CD4-positive, alpha-beta T cell (primary cell): ENCODE results near the gene CASP3. TPM values are rescaled to one million over a fixed set of nuclear protein-coding genes. Genes with fewer than 3 reads are reported as not detected.
"Not testable (repeated sequence)": the region's sequence is repeated elsewhere in the genome, so short reads cannot be mapped to it uniquely, and the experiment has no call there.

ENCODE experiments used
- ATAC-seq: fragments of 200-7000 bp; cut with Tn5 transposase; one replicate; pipeline ENCODE4 v1.10.0; 2022; ENCODE audit warnings: mild to moderate bottlenecking; ENCODE audit not compliant: poor library complexity
- CTCF ChIA-PET: fragments of 350-600 bp; sonication (Branson Sonifier 250); formaldehyde crosslinking; loops from one replicate; lab custom pipeline; 2021; ENCODE audit warnings: antibody characterized with exemption, inconsistent platforms; lab: Charles Lee
- POLR2A ChIA-PET: fragments of 350-600 bp; sonication (Branson Sonifier 250); formaldehyde crosslinking; loops from one replicate; lab custom pipeline; 2021; ENCODE audit warnings: antibody characterized with exemption, inconsistent platforms; lab: Charles Lee
- DNase-seq, 14 experiments: peaks; one replicate each; pipeline ENCODE4 v3.0.0-alpha.2; 2013 to 2020; ENCODE audit warnings: mixed read lengths in 2 of 14
- H3K27ac ChIP-seq, 2 donors: one replicate each; pipeline versions ENCODE4 v1.5.1 to v1.7.0; 2013; ENCODE audit warnings: low read length in 2 of 2, low read depth in 1 of 2, mild to moderate bottlenecking in 1 of 2
- H3K27me3 ChIP-seq, 2 experiments: 1 replicate in 1 of 2; 2 replicates in 1 of 2; pipeline versions ENCODE4 v1.6.1 to v1.7.0; 2013; ENCODE audit warnings: low read length in 2 of 2, control low read depth in 1 of 2, mild to moderate bottlenecking in 1 of 2, moderate library complexity in 1 of 2; ENCODE audit not compliant: insufficient read depth in 2 of 2, control insufficient read depth in 1 of 2
- H3K36me3 ChIP-seq: one replicate; pipeline ENCODE4 v1.6.1; 2013; ENCODE audit warnings: low read length, control low read depth; ENCODE audit not compliant: insufficient read depth
- H3K4me1 ChIP-seq: one replicate; pipeline ENCODE4 v1.6.1; 2013; ENCODE audit warnings: low read length, control low read depth; ENCODE audit not compliant: insufficient read depth
- H3K4me3 ChIP-seq: one replicate; pipeline ENCODE4 v1.5.1; 2013; ENCODE audit warnings: mild to moderate bottlenecking, low read length, moderate library complexity
- H3K9me3 ChIP-seq, 2 experiments: 1 replicate in 1 of 2; 2 replicates in 1 of 2; pipeline versions ENCODE4 v1.6.1 to v1.7.0; 2013; ENCODE audit warnings: low read length in 2 of 2, mild to moderate bottlenecking in 2 of 2, control low read depth in 1 of 2, moderate library complexity in 1 of 2; ENCODE audit not compliant: control insufficient read depth in 1 of 2, insufficient read depth in 1 of 2
- H3K27ac Mint-ChIP-seq: one replicate; pipeline ENCODE4 v1.8.0; 2020; ENCODE audit warnings: mixed read lengths
- H3K27me3 Mint-ChIP-seq: one replicate; pipeline ENCODE4 v1.8.0; 2021; ENCODE audit warnings: mixed read lengths
- H3K36me3 Mint-ChIP-seq: one replicate; pipeline ENCODE4 v1.8.0; 2021; ENCODE audit warnings: low read depth, mixed read lengths
- H3K4me1 Mint-ChIP-seq: one replicate; pipeline ENCODE4 v1.8.0; 2021; ENCODE audit warnings: low read depth, mixed read lengths
- H3K4me3 Mint-ChIP-seq: one replicate; pipeline ENCODE4 v1.8.0; 2020; ENCODE audit warnings: mild to moderate bottlenecking, mixed read lengths
- H3K9me3 Mint-ChIP-seq: one replicate; pipeline ENCODE4 v1.8.0; 2020; ENCODE audit warnings: mixed read lengths
- CTCF ChIP-seq: fragments of 200-600 bp; IDR thresholded peaks from one replicate; pipeline ENCODE4 v1.8.0; 2022; ENCODE audit warnings: antibody characterized with exemption, mild to moderate bottlenecking
- intact Hi-C, 2 experiments: fragments of 100-400 bp; cut with DNase I in 1 of 2; cut with micrococcal nuclease in 1 of 2; formaldehyde crosslinking; loops; one replicate each; pipeline versions ENCODE4 v1.15.1 to v1.9.0; 2023 to 2025; cut with DNase I, micrococcal nuclease
- total RNA-seq, 174 experiments: library from RNA in 2 of 174; stranded (reverse) in 2 of 174; gene quantifications; one replicate each; pipeline ENCODE4 v1.2.3 and lab custom pipeline; 2021 to 2026

Gene CASP3
- total RNA-seq, 2 experiments from 2014 or later: 11.9 to 12.2 TPM

GRCh38 chr4:184600982-184601381 lies 48.3 kb downstream of the CASP3 start:
- H3K4me1 ChIP-seq, intact Hi-C loops, H3K9me3 ChIP-seq, H3K36me3 ChIP-seq, H3K9me3 Mint-ChIP-seq, CTCF ChIA-PET, H3K4me3 ChIP-seq, H3K36me3 Mint-ChIP-seq, H3K27ac ChIP-seq: not testable (repeated sequence)
- Mint-ChIP-seq H3K4me3 (peak overlapping the region; percentile 7), H3K4me1 (peaks cover 13% of the 10 kb centered on the region), H3K27me3 (peaks cover 18% of the 10 kb centered on the region), H3K27ac (peak overlapping the region; percentile 24)
- DNase-seq (peak in 1 of 14 experiments; percentile 10), ATAC-seq (peak; percentile 41)
- H3K27me3 ChIP-seq: peaks cover 8 to 15% of the 10 kb centered on the region in 2 experiments
- POLR2A ChIA-PET: interaction anchor here (0.7 kb wide), 1 partner anchor 126 kb away, joined by 4 read pairs; the partner anchor contains the start of gene IRF2

GRCh38 chr4:184599492-184600135 lies 49.6 kb downstream of the CASP3 start:
- peaks cover 9% of the 10 kb centered on the region for H3K4me1 ChIP-seq
- Mint-ChIP-seq H3K27ac (no peak overlapping the region), H3K4me1 (peaks cover 13% of the 10 kb centered on the region), H3K36me3 (no peaks in the 10 kb centered on the region), H3K4me3 (no peak overlapping the region), H3K27me3 (peaks cover 18% of the 10 kb centered on the region), H3K9me3 (peaks cover 3% of the 10 kb centered on the region)
- H3K36me3 ChIP-seq: no peaks in the 10 kb centered on the region
- no peak for DNase-seq
- TF ChIP-seq CTCF: no peak
- H3K27me3 ChIP-seq: peaks cover 8 to 15% of the 10 kb centered on the region in 2 experiments
- H3K9me3 ChIP-seq: peaks cover 0 to 5% of the 10 kb centered on the region in 2 experiments
- no peak for ATAC-seq
- no peak overlapping the region for H3K27ac ChIP-seq
- POLR2A ChIA-PET: no interaction called here
- CTCF ChIA-PET: no interaction called here
- intact Hi-C loops: no loop called here
- H3K4me3 ChIP-seq: no peak overlapping the region

GRCh38 chr4:184598753-184599491 lies 50.3 kb downstream of the CASP3 start:
- Mint-ChIP-seq H3K27ac (no peak overlapping the region), H3K4me3 (no peak overlapping the region), H3K9me3 (no peaks in the 10 kb centered on the region), H3K27me3 (peaks cover 18% of the 10 kb centered on the region), H3K36me3 (no peaks in the 10 kb centered on the region), H3K4me1 (peaks cover 13% of the 10 kb centered on the region)
- Histone ChIP-seq H3K4me1 (peaks cover 9% of the 10 kb centered on the region), H3K9me3 (no peaks in the 10 kb centered on the region), H3K27me3 (peaks cover 8 to 15% of the 10 kb centered on the region in 2 experiments), H3K4me3 (no peak overlapping the region), H3K27ac (no peak overlapping the region), H3K36me3 (no peaks in the 10 kb centered on the region)
- intact Hi-C loops: no loop called here
- DNase-seq (no peak), ATAC-seq (no peak)
- CTCF ChIA-PET: no interaction called here
- TF ChIP-seq CTCF: no peak
- POLR2A ChIA-PET: no interaction called here
